Left ventricle myocardium inferior (tissue), 1 donor: ENCODE results near the gene PLEKHA4. TPM values are rescaled to one million over a fixed set of nuclear protein-coding genes. Genes with fewer than 3 reads are reported as not detected.
"Not testable (repeated sequence)": the region's sequence is repeated elsewhere in the genome, so short reads cannot be mapped to it uniquely, and the experiment has no call there.

ENCODE experiments used
- DNase-seq: peaks from one replicate; pipeline ENCODE4 v3.0.0-alpha.2; 2020
- H3K27ac ChIP-seq: fragments of 200-600 bp; replicated peaks from 2 replicates; pipeline ENCODE4 v1.8.0; 2021
- H3K27me3 ChIP-seq: fragments of 200-600 bp; 2 replicates; pipeline ENCODE4 v1.8.0; 2021; ENCODE audit warnings: low read depth
- H3K36me3 ChIP-seq: fragments of 200-600 bp; 2 replicates; pipeline ENCODE4 v1.8.0; 2021
- H3K4me1 ChIP-seq: fragments of 200-600 bp; 2 replicates; pipeline ENCODE4 v1.8.0; 2021
- H3K4me3 ChIP-seq: fragments of 200-600 bp; 2 replicates; pipeline ENCODE4 v1.8.0; 2021; ENCODE audit warnings: mild to moderate bottlenecking, moderate library complexity
- H3K9me3 ChIP-seq: fragments of 200-600 bp; replicated peaks from 2 replicates; pipeline ENCODE4 v1.8.0; 2021
- CTCF ChIP-seq: fragments of 200-600 bp; IDR thresholded peaks from 2 replicates; pipeline ENCODE4 v1.8.0; 2021; ENCODE audit warnings: antibody characterized with exemption, mild to moderate bottlenecking, borderline replicate concordance
- intact Hi-C: fragments of 100-400 bp; cut with micrococcal nuclease; formaldehyde crosslinking; loops from one replicate; pipeline ENCODE4 v1.11.0; 2022
- total RNA-seq: library from RNA; stranded (reverse); fragmentation: NEBNext Ultra II Directional; extraction: Animal tissue kit (Norgen Biotek cat#: 25700); gene quantifications from one replicate; pipeline ENCODE4 v1.2.1, GENCODE V29; 2021
- donor health status: DM: no; HTN: yes; CAD: no; lungs with severe emphysema.

Gene PLEKHA4
- total RNA-seq, 1 donor from 2014 or later: 24.7 TPM

- Histone ChIP-seq H3K36me3 (no peaks in the 10 kb centered on the region), H3K27ac (peak overlapping the region; percentile 42), H3K4me3 (peak overlapping the region; percentile 67), H3K4me1 (peaks cover 26% of the 10 kb centered on the region), H3K27me3 (no peaks in the 10 kb centered on the region), H3K9me3 (no peaks in the 10 kb centered on the region)
- no peak for DNase-seq
- intact Hi-C loops: no loop called here
- no peak for TF ChIP-seq CTCF
Observed at GRCh38 chr19:48895226-48895625, 26.8 kb upstream of the PLEKHA4 start.

GRCh38 chr19:48890551-48890950 is 22.1 kb upstream of the PLEKHA4 start:
- Histone ChIP-seq H3K36me3 (no peaks in the 10 kb centered on the region), H3K4me1 (peaks cover 7% of the 10 kb centered on the region), H3K9me3 (no peaks in the 10 kb centered on the region), H3K27ac (no peak overlapping the region), H3K27me3 (no peaks in the 10 kb centered on the region), H3K4me3 (no peak overlapping the region)
- intact Hi-C loops: no loop called here
- TF ChIP-seq CTCF: no peak
- no peak for DNase-seq

- intact Hi-C loops, DNase-seq, H3K36me3 ChIP-seq, H3K9me3 ChIP-seq, H3K27ac ChIP-seq, H3K27me3 ChIP-seq, H3K4me1 ChIP-seq, H3K4me3 ChIP-seq: not testable (repeated sequence)
Observed at GRCh38 chr19:48889496-48889895, 21.1 kb upstream of the PLEKHA4 start.

GRCh38 chr19:48887861-48888612 is 19.6 kb upstream of the PLEKHA4 start:
- TF ChIP-seq CTCF: no peak
- Histone ChIP-seq H3K27ac (no peak overlapping the region), H3K4me3 (no peak overlapping the region), H3K9me3 (no peaks in the 10 kb centered on the region), H3K36me3 (no peaks in the 10 kb centered on the region), H3K27me3 (no peaks in the 10 kb centered on the region), H3K4me1 (no peaks in the 10 kb centered on the region)
- intact Hi-C loops: no loop called here
- no peak for DNase-seq

- Histone ChIP-seq H3K9me3 (no peaks in the 10 kb centered on the region), H3K4me1 (peaks cover 15% of the 10 kb centered on the region)
- no peak for TF ChIP-seq CTCF
Observed at GRCh38 chr19:48883726-48884125, 15.3 kb upstream of the PLEKHA4 start.

More at GRCh38 chr19:48883726-48884125, 15.3 kb upstream of the PLEKHA4 start:
- DNase-seq: no peak
- Histone ChIP-seq H3K27ac (no peak overlapping the region), H3K36me3 (peaks cover 2% of the 10 kb centered on the region), H3K4me3 (no peak overlapping the region), H3K27me3 (no peaks in the 10 kb centered on the region)
- intact Hi-C loops: no loop called here
